Loucy (cell line): ENCODE results near the gene ZNF546.

ENCODE experiments used
- H2AFZ ChIP-seq: fragments of 200-600 bp; sonication (generic); 2 replicates; pipeline ENCODE4 v1.6.0; 2016; ENCODE audit warnings: antibody characterized with exemption, mild to moderate bottlenecking, low read length, moderate library complexity
- H3F3A ChIP-seq: fragments of 200-600 bp; 2 replicates; pipeline ENCODE4 v1.6.0; 2016; ENCODE audit warnings: antibody characterized with exemption, low read depth, mild to moderate bottlenecking
- H3K27me3 ChIP-seq: fragments of 200-600 bp; sonication (generic); 2 replicates; pipeline ENCODE4 v1.6.1; 2014; ENCODE audit warnings: low read length, mild to moderate bottlenecking; ENCODE audit not compliant: insufficient read depth, poor library complexity, severe bottlenecking
- H3K36me3 ChIP-seq: fragments of 200-600 bp; sonication (generic); 2 replicates; pipeline ENCODE4 v1.6.1; 2016; ENCODE audit warnings: low read length; ENCODE audit not compliant: insufficient read depth
- H3K4me1 ChIP-seq: fragments of 200-600 bp; sonication (generic); 2 replicates; pipeline ENCODE4 v1.5.1; 2014; ENCODE audit warnings: low read length, mild to moderate bottlenecking; ENCODE audit not compliant: insufficient read depth, poor library complexity, severe bottlenecking
- H3K4me2 ChIP-seq: fragments of 200-600 bp; sonication (generic); 2 replicates; pipeline ENCODE4 v1.6.0; 2014; ENCODE audit warnings: antibody characterized with exemption, low read length, low read depth, mild to moderate bottlenecking; ENCODE audit not compliant: poor library complexity, severe bottlenecking
- H3K4me3 ChIP-seq: fragments of 200-600 bp; sonication (generic); 2 replicates; pipeline ENCODE4 v1.5.1; 2014; ENCODE audit warnings: low read length, mild to moderate bottlenecking, mixed read lengths; ENCODE audit not compliant: poor library complexity, severe bottlenecking
- H3K79me2 ChIP-seq: fragments of 200-600 bp; sonication (generic); 2 replicates; pipeline ENCODE4 v1.6.1; 2014; ENCODE audit warnings: low read length; ENCODE audit not compliant: insufficient read depth
- H3K9ac ChIP-seq: fragments of 200-600 bp; sonication (generic); 2 replicates; pipeline ENCODE4 v1.6.0; 2014; ENCODE audit warnings: mild to moderate bottlenecking, low read depth, low read length, moderate library complexity; ENCODE audit not compliant: poor library complexity, severe bottlenecking
- H3K9me2 ChIP-seq: fragments of 200-600 bp; sonication (generic); replicated peaks from 2 replicates; pipeline ENCODE4 v1.6.1; 2016; ENCODE audit warnings: low read depth, low read length, mixed read lengths
- H3K9me3 ChIP-seq: fragments of 200-600 bp; sonication (generic); 2 replicates; pipeline ENCODE4 v1.6.1; 2014; ENCODE audit warnings: mild to moderate bottlenecking, antibody characterized with exemption, low read length, low read depth; ENCODE audit not compliant: insufficient read depth
- H4K20me1 ChIP-seq: fragments of 200-600 bp; sonication (generic); 2 replicates; pipeline ENCODE4 v1.6.0; 2014; ENCODE audit warnings: antibody characterized with exemption, low read length, mild to moderate bottlenecking; ENCODE audit not compliant: insufficient read depth, poor library complexity, severe bottlenecking
- CTCF ChIP-seq: fragments of 200-600 bp; sonication (generic); conservative IDR thresholded peaks from 2 replicates; pipeline ENCODE4 v1.5.1; 2014; ENCODE audit warnings: mild to moderate bottlenecking, antibody characterized with exemption, low read length
- EZH2phosphoT487 ChIP-seq: fragments of 200-600 bp; IDR thresholded peaks from 2 replicates; pipeline ENCODE4 v1.6.1; 2018; ENCODE audit warnings: antibody characterized with exemption, mild to moderate bottlenecking, moderate library complexity, borderline replicate concordance

ZNF546 gene

GRCh38 chr19:40005691-40006272 lies 8.9 kb downstream of the ZNF546 start:
- Histone ChIP-seq H4K20me1 (no peaks in the 10 kb centered on the region), H3K36me3 (no peaks in the 10 kb centered on the region; the same call in 1 of the 2 replicates)

GRCh38 chr19:40006273-40006691 lies 9.4 kb downstream of the ZNF546 start:
- H3F3A ChIP-seq = no peaks in the 10 kb centered on the region
- no peak overlapping the region for H3K4me3 ChIP-seq
- no peaks in the 10 kb centered on the region for H3K4me1 ChIP-seq
- H3K36me3 ChIP-seq = no peaks in the 10 kb centered on the region; the same call in 1 of the 2 replicates
- no peak overlapping the region for H3K4me2 ChIP-seq
- H3K9me2 ChIP-seq = no peaks in the 10 kb centered on the region
- no peaks in the 10 kb centered on the region for H3K79me2 ChIP-seq
- no peaks in the 10 kb centered on the region for H3K9me3 ChIP-seq
- H3K27me3 ChIP-seq = no peaks in the 10 kb centered on the region
- no peak overlapping the region for H3K9ac ChIP-seq
- no peaks in the 10 kb centered on the region for H4K20me1 ChIP-seq
- TF ChIP-seq EZH2phosphoT487 = no peak
- TF ChIP-seq CTCF = no peak
- H2AFZ ChIP-seq = no peak overlapping the region

More at GRCh38 chr19:40005691-40006272, 8.9 kb downstream of the ZNF546 start:
- Histone ChIP-seq H3K4me2 (no peak overlapping the region), H3K9me2 (no peaks in the 10 kb centered on the region), H2AFZ (no peak overlapping the region), H3K27me3 (no peaks in the 10 kb centered on the region), H3K79me2 (no peaks in the 10 kb centered on the region), H3K9me3 (no peaks in the 10 kb centered on the region), H3K9ac (no peak overlapping the region), H3K4me1 (no peaks in the 10 kb centered on the region), H3K4me3 (no peak overlapping the region), H3F3A (no peaks in the 10 kb centered on the region)
- TF ChIP-seq EZH2phosphoT487 = no peak
- TF ChIP-seq CTCF = no peak

- TF ChIP-seq CTCF (no peak), EZH2phosphoT487 (no peak)
- Histone ChIP-seq H3F3A (no peaks in the 10 kb centered on the region), H3K9me2 (no peaks in the 10 kb centered on the region), H3K4me2 (no peak overlapping the region), H4K20me1 (no peaks in the 10 kb centered on the region), H3K9me3 (no peaks in the 10 kb centered on the region; the same call in 1 of the 2 replicates), H2AFZ (no peak overlapping the region), H3K79me2 (no peaks in the 10 kb centered on the region), H3K4me1 (no peaks in the 10 kb centered on the region), H3K27me3 (no peaks in the 10 kb centered on the region), H3K9ac (no peak overlapping the region), H3K36me3 (no peaks in the 10 kb centered on the region; the same call in 1 of the 2 replicates), H3K4me3 (no peak overlapping the region)
These were observed 12.8 kb downstream of the ZNF546 start for GRCh38 chr19:40009674-40010073.
